T-helper 2 cell treated with Interferon-gamma antibody and Interleukin-4, amounts not matched to agents 100 ng/mL and 5 ng/mL, for 36 hours (primary cell): ENCODE measurements around the gene CACTIN. TPM values are rescaled to one million over a fixed set of nuclear protein-coding genes. Genes with fewer than 3 reads are reported as not detected.

Experiments used
- intact Hi-C: fragments of 100-400 bp; cut with micrococcal nuclease; formaldehyde crosslinking; loops from one replicate; pipeline ENCODE4 v1.15.1; 2023
- total RNA-seq: library from RNA; stranded (reverse); gene quantifications from 2 replicates; pipeline ENCODE4 v1.2.3, GENCODE V29; 2022

Gene CACTIN
- total RNA-seq, 1 donor from 2014 or later, result 34.8 TPM

DNA sequence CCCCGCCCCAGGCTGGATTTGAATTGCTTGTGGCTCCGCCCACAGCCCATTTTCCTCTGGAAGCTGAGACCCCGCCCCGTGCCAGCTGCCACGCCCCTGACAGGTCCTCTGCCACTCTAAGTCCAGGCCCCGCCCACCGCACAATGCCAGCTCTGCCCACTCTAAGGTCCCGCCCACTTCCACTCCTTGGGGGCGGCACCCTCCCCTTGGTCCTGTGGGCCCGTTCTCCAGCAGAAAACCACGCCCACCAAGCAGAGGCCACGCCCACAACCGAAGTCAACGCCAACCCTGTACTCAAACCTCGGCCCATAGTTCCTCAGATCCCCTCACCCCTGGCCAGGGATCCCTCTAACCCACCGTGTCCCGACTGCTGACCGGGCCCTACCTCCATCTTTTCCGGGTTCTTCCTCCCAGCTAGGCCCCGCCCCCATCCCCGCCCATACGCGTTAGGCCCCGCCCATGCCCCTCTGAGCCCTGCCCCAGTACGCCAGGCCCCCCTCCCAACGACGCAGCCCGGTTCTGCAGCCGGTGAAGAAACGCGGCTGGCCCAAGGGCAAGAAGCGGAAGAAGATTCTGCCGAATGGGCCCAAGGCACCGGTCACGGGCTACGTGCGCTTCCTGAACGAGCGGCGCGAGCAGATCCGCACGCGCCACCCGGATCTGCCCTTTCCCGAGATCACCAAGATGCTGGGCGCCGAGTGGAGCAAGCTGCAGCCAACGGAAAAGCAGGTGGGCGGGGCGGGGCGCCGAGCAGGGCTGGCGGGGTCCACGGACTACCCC is 52.5 kb downstream of the CACTIN start:
- intact Hi-C loops, result loop anchor here (10.0 kb wide), 1 partner anchor 491 kb away; the partner anchor contains the start of gene ZBTB7A

DNA sequence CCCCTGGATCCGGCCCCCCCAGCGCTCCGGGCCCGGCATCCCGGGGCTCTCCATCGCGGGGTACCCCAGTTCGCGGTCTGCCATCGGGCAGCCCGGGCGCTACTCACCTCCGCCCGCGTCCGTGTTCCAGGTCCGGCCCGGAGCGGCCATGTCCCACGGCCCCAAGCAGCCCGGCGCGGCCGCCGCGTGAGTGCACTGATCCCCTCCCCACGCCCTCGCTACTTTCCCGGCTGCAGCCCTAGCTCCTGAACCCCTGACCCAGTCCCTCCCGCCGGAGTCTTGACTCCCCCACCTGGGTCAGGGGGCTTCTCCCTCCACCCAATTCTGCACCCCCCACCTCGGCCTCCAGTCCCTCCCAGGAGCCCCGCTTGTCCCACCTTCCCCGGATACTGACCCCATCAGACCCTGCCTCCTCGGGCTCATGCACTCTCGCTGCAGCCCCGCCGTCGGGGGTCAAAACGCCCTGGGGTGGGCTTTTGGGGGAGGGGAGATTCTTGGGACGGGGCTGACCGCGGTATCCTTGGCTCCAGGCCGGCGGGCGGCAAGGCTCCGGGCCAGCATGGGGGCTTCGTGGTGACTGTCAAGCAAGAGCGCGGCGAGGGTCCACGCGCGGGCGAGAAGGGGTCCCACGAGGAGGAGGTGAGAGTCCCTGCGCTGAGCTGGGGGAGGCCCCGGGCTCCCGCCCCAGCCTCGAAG is 53.3 kb downstream of the CACTIN start:
- intact Hi-C loops, result loop anchor here (10.0 kb wide), 1 partner anchor 491 kb away; the partner anchor contains the start of gene ZBTB7A

- intact Hi-C loops, result loop anchor here (1.0 to 10.0 kb wide), 4 partner anchors 16 to 492 kb away; partner anchors contain the start of genes FZR1, MFSD12 and ZBTB7A
Observed at GRCh38 chr19:3572855-3573161, 53.8 kb downstream of the CACTIN start, which contains the start of gene HMG20B. HMG20B (plus strand) TSS chr19:3572944; CDS start chr19:3573310, 366 bp downstream.

DNA sequence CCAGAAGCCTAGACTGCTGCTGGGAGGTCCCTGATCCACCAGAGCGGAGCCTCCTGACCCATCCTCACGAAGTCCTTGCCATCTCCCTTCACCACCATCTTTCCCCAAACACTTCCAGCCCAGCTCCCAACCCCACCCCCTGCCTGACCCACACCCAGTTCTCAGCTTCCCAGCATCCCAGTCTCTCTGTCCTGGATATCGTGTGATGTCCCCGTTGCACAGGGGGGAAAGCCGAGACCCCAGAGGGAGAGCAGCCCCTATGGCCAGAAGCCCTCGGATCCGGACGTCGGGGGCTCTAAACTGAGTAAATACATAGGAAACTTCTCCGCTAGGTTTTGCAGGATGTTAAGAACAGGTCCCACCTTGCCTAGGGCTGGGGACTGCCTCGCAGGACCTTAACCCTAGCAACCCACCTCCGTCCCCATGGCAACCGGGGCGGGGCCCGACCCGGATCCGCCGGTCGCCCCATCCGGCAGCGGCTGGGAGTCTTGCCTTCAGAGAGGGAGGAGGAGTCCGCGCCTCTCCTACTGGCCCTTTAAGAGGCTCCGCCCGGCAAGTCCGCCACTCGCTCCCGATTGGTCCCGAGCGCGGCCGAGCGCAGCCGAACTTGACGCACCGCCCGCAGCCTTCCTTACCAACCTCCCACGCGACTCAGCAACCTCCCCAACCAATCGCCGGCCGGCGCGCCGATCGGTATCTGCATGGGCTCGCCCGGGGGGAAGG is 54.3 kb downstream of the CACTIN start:
- intact Hi-C loops, result loop anchor here (1.0 to 10.0 kb wide), 4 partner anchors 15 to 493 kb away; partner anchors contain the start of genes FZR1, MFSD12 and ZBTB7A

DNA sequence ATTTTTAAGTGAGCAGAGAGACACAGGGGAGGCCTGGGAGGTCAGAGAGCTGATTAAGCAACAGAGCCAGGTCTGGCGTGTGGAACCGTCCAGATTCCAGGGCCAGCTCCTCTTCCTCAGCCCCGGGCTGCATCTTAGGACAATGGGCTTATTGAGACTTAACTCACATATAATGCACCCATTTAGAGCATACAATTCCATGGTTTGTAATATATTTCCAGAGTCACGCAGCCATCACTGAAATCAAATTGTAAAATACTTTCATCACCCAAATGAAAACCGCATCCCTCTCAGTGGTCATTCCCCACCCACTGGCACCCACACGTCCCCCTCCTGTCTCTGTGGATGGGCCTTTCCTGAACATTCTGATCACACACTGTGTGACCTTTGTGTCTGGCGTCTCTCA is 56.0 kb downstream of the CACTIN start:
- intact Hi-C loops, result loop anchor here (10.0 kb wide), 1 partner anchor 494 kb away; the partner anchor contains the start of gene ZBTB7A

DNA sequence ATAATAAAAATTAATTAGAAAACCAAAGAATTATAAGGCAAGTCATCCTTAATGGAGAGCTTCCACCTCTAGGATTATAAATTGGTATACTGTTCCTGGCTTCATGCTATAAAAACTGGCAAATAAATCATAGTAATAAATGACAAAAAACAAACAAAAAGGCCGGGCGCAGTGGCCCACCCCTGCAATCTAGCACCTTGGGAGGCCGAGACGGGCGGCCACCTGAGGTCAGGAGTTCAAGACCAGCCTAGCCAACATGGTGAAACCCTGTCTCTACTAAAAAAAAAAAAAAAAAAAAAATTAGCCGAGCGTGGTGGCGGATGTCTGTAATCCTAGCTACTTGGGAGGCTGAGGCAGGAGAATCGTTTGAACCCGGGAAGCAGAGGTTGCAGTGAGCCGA is 56.5 kb downstream of the CACTIN start:
- intact Hi-C loops, result loop anchor here (10.0 kb wide), 1 partner anchor 495 kb away; the partner anchor contains the start of gene ZBTB7A

- intact Hi-C loops, result no loop called here
Observed at GRCh38 chr19:3565139-3565538, 61.5 kb downstream of the CACTIN start.

GRCh38 chr19:3563709-3564524 is 62.7 kb downstream of the CACTIN start:
- intact Hi-C loops, result no loop called here

Other genes with a start within 250 kb of the CACTIN start
- 1.3 and 1.5 TPM in 2 replicates for gene SMIM24, start 146.3 kb downstream of the CACTIN start, total RNA-seq
- gene SMIM44, start 143.3 kb downstream of the CACTIN start, total RNA-seq, result not detected in 2 replicates
- 15.7 and 16.2 TPM in 2 replicates for gene DOHH, start 126.1 kb downstream of the CACTIN start, total RNA-seq
- 62.8 and 65.2 TPM in 2 replicates for gene FZR1, start 120.5 kb downstream of the CACTIN start, total RNA-seq
- 4.5 TPM in 2 replicates for gene TEKTIP1, start 87.6 kb downstream of the CACTIN start, total RNA-seq
- gene MFSD12, start 69.2 kb downstream of the CACTIN start, total RNA-seq, result 66.6 and 71.2 TPM in 2 replicates
- gene HMG20B, start 53.8 kb downstream of the CACTIN start, total RNA-seq, result 38.7 and 41.0 TPM in 2 replicates
- 0.41 and 0.48 TPM in 2 replicates for gene GIPC3, start 41.3 kb downstream of the CACTIN start, total RNA-seq
- 0.52 and 0.93 TPM in 2 replicates for gene TBXA2R, start 19.9 kb downstream of the CACTIN start, total RNA-seq
- 15.6 TPM in 2 replicates for gene PIP5K1C, start 73.7 kb upstream of the CACTIN start, total RNA-seq
- gene TJP3, start 81.6 kb upstream of the CACTIN start, total RNA-seq, result 1.0 and 1.2 TPM in 2 replicates
- gene APBA3, start 134.9 kb upstream of the CACTIN start, total RNA-seq, result 40.5 and 42.3 TPM in 2 replicates
- 100 and 105 TPM in 2 replicates for gene MRPL54, start 135.9 kb upstream of the CACTIN start, total RNA-seq
- not detected in 2 replicates for gene RAX2, start 145.4 kb upstream of the CACTIN start, total RNA-seq
- 16.4 and 18.8 TPM in 2 replicates for gene MATK, start 159.6 kb upstream of the CACTIN start, total RNA-seq
- gene ZFR2, start 242.2 kb upstream of the CACTIN start, total RNA-seq, result 0.25 and 0.30 TPM in 2 replicates